Skeletal muscle tissue (tissue), 4 donors: ENCODE measurements around the gene FHIP1B. TPM values are rescaled to one million over a fixed set of nuclear protein-coding genes. Genes with fewer than 3 reads are reported as not detected.
A peak's percentile ranks its signal among the peaks of the same experiment; 100 is the strongest.
"Not testable (repeated sequence)": the region's sequence is repeated elsewhere in the genome, so short reads cannot be mapped to it uniquely, and the experiment has no call there.

Experiments used
- H3K27ac ChIP-seq: one replicate; pipeline ENCODE4 v1.7.0; 2013; ENCODE audit warnings: mild to moderate bottlenecking, low read depth, low read length, inconsistent platforms
- H3K27me3 ChIP-seq, 3 donors: one replicate each; pipeline ENCODE4 v1.7.0; 2013; ENCODE audit warnings: low read length in 3 of 3; ENCODE audit not compliant: control insufficient read depth in 3 of 3, insufficient read depth in 3 of 3
- H3K36me3 ChIP-seq, 3 donors: one replicate each; pipeline ENCODE4 v1.7.0; 2013; ENCODE audit warnings: low read length in 3 of 3; ENCODE audit not compliant: control insufficient read depth in 3 of 3, insufficient read depth in 3 of 3
- H3K4me1 ChIP-seq, 3 donors: one replicate each; pipeline ENCODE4 v1.7.0; 2013; ENCODE audit warnings: low read length in 3 of 3, mild to moderate bottlenecking in 3 of 3; ENCODE audit not compliant: control insufficient read depth in 3 of 3, insufficient read depth in 3 of 3
- H3K4me3 ChIP-seq, 3 donors: one replicate each; pipeline ENCODE4 v1.7.0; 2013; ENCODE audit warnings: low read length in 3 of 3
- H3K9ac ChIP-seq, 3 donors: one replicate each; pipeline ENCODE4 v1.7.0; 2013; ENCODE audit warnings: low read length in 3 of 3, mild to moderate bottlenecking in 3 of 3, moderate library complexity in 2 of 3, low read depth in 1 of 3
- H3K9me3 ChIP-seq, 3 donors: one replicate each; pipeline ENCODE4 v1.7.0; 2013; ENCODE audit warnings: low read length in 3 of 3; ENCODE audit not compliant: control insufficient read depth in 3 of 3
- total RNA-seq: library from RNA; depleted of rRNA; stranded (reverse); fragments of >200 nt; gene quantifications from one replicate; pipeline ENCODE4 v1.2.3, GENCODE V29; 2014
- donor health status: Osteomylitis.

The FHIP1B gene
- 8.9 TPM for total RNA-seq

DNA sequence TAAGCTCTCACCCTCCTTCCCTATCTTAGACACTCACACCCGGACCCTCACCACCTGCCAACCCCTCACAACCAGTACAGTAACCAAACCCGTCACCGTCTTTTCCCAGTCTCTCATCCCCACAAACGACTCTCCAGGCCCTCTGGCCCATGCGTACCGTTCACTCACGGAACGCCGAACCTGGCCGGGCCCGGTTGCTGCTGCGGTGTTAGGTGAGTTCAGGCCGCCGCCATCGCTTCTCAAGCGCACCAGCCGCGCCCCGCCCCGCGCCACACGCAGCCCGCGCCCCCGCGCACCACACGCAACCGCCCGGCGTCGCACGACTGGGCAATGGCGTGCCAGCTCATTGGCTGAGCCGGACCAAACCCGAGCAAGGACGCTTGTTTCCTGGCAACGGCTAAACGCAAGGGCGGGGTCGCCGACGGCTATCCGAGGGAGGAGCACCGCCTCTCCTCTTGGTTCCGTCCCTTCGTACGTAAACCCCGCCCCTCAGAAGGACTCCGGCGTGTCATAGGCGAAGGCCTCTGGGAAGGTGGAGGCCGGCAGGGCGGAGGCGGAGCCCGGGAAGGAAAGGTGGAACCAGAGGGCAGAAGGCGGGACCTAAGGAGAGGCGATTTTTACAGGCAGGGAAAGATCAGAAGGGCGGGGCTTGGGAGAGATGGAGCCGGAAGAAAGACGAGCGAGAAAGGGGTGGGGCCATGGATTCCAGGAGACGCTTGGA is at the start of gene FHIP1B:
FHIP1B (minus strand) TSS at position 250 of the 721 bp plus-strand sequence. CDS start 10,120 bp downstream, outside the sequence.
- no peaks in the 10 kb centered on the region for H3K27me3 ChIP-seq
- H3K9ac ChIP-seq, result peak within 1 kb of the TSS; percentile 88 to 94 (median 94)
- H3K36me3 ChIP-seq, result no peaks in the 10 kb centered on the region

DNA sequence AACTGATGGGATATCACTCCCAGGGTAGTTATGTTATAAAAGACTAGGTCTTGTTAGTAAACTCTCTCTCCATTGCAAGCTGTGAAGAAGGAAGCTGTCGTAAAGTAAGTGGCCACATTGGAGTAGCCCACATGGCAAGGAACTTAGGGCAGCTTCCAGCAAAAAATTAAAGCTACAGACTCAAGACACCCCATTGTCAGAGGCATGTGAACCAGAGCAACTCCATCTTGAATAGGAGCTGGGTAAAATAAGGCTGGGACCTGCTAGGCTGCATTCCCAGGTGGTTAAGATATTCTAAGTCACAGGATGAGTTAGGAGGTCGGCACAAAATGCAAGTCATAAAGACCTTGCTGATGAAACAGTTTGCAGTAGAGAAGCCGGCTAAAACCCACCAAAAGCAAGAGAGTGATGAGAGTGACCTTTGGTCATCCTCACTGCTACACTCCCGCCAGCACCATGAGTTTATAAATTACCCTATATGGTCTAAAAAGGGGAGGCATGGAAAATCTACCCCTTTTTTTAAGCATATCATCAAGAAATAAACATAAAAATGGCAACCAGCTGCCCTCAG is 49.1 kb upstream of the FHIP1B start:
- no peak overlapping the region for H3K4me3 ChIP-seq
- no peaks in the 10 kb centered on the region for H3K9me3 ChIP-seq
- no peaks in the 10 kb centered on the region for H3K4me1 ChIP-seq
- no peaks in the 10 kb centered on the region for H3K36me3 ChIP-seq
- no peak overlapping the region for H3K9ac ChIP-seq
- H3K27ac ChIP-seq, result no peak overlapping the region
- no peaks in the 10 kb centered on the region for H3K27me3 ChIP-seq

More for the DNA sequence above, at the start of gene FHIP1B:
- Histone ChIP-seq H3K4me1 (peaks cover 10 to 22% (median 12%) of the 10 kb centered on the region in 3 donors), H3K27ac (peak within 1 kb of the TSS; percentile 85), H3K4me3 (peak within 1 kb of the TSS; percentile 94 to 98 (median 96)), H3K9me3 (no peaks in the 10 kb centered on the region)

DNA sequence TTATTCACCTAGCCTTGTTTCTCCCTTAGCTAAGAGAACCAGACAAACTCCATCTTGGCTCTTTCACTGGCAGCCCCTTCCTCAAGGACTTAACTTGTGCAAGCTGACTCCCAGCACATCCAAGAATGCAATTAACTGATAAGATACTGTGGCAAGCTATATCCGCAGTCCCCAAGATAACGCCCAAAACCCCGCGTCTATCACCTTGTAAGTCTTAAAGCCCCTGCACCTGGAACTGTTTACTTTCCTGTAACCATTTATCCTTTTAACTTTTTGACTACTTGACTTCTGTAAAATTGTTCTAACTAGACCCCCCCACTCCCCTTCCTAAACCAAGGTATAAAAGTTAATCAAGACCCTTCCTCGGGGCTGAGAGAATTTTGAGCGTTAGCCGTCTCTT is 46.4 kb upstream of the FHIP1B start:
- not testable (repeated sequence) for H3K27me3 ChIP-seq, H3K27ac ChIP-seq, H3K36me3 ChIP-seq, H3K4me3 ChIP-seq, H3K4me1 ChIP-seq, H3K9ac ChIP-seq, H3K9me3 ChIP-seq

DNA sequence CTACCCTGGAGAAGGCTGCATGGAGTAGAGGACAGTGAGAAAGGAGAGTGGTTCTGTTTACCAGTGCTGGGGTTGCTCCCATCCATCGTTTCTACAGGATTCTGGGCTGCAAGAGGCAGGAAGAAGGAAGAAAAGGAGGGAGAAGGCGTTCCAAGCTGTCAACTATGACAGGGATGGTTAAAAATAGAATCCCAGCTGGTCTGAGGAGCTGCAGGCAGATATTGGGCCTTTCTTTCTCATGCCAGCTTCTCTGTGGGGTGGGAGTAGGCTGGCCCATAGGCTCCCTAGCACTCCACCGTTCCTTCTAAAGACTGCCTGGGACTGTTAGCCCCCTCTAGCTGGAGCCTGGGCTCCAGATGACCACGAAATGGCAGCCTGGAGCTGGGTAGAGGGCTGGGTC is 38.8 kb upstream of the FHIP1B start:
- H3K4me1 ChIP-seq, result peaks cover 21 to 23% (median 22%) of the 10 kb centered on the region in 3 donors
- no peaks in the 10 kb centered on the region for H3K27me3 ChIP-seq
- H3K4me3 ChIP-seq, result peak overlapping the region in 1 of 3 donors; percentile 31
- H3K9ac ChIP-seq, result no peak overlapping the region
- no peaks in the 10 kb centered on the region for H3K9me3 ChIP-seq
- no peaks in the 10 kb centered on the region for H3K36me3 ChIP-seq
- peak overlapping the region; percentile 21 for H3K27ac ChIP-seq

DNA sequence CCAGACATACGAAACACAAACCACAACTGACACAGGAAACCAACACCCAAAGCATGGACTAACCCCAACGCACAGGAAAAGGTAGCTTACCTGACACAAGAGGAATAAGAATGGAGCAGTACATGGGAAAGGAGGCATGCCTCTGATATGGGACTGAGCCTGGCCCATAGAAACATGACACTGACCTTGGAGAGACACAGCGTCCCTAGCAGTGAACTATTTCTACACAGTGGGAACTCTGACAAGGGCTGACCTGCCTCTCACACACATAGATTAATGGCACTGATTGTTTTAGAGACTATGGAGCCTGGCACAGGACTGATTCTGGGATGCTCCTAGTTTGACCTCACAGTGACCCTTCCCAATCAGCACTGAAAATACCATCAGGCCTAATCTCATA is 37.2 kb upstream of the FHIP1B start:
- Histone ChIP-seq H3K9me3 (no peaks in the 10 kb centered on the region), H3K27me3 (no peaks in the 10 kb centered on the region), H3K4me3 (no peak overlapping the region), H3K36me3 (no peaks in the 10 kb centered on the region), H3K27ac (no peak overlapping the region), H3K4me1 (peaks cover 21 to 23% (median 22%) of the 10 kb centered on the region in 3 donors), H3K9ac (peak overlapping the region in 1 of 3 donors; percentile 55)

DNA sequence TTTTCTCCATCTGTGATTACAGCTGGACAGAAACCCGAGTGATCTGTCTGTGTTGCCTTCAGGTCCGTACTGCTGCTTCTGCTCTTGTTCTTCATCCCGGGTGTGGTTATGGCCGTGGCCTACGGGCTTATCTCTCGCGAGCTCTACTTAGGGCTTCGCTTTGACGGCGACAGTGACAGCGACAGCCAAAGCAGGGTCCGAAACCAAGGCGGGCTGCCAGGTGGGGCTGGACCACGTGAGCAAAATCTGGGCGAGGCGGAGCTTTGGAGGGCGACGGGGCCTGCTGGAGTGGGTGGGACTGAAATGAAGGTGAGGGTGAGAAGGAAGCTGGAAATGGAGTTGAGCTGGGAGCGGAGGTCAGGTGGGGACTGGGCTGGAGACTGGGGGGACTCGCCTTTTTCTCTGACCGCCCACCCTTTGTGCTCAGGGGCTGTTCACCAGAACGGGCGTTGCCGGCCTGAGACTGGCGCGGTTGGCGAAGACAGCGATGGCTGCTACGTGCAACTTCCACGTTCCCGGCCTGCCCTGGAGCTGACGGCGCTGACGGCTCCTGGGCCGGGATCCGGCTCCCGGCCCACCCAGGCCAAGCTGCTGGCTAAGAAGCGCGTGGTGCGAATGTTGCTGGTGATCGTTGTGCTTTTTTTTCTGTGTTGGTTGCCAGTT is 36.3 kb upstream of the FHIP1B start:
- Histone ChIP-seq H3K9ac (no peak overlapping the region), H3K27ac (no peak overlapping the region), H3K36me3 (no peaks in the 10 kb centered on the region), H3K27me3 (no peaks in the 10 kb centered on the region), H3K4me1 (peaks cover 21 to 23% (median 22%) of the 10 kb centered on the region in 3 donors), H3K4me3 (no peak overlapping the region), H3K9me3 (no peaks in the 10 kb centered on the region)

DNA sequence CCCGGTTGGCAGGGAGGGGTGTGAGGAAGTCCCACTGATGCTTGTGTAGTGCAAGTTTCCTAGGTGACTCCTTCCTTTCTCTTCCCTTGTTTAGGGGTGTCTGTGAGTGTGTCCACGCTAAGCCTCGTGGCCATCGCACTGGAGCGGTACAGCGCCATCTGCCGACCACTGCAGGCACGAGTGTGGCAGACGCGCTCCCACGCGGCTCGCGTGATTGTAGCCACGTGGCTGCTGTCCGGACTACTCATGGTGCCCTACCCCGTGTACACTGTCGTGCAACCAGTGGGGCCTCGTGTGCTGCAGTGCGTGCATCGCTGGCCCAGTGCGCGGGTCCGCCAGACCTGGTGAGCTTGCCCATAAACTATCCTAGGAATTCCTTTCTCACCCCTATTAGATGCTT is 35.6 kb upstream of the FHIP1B start:
- H3K36me3 ChIP-seq, result no peaks in the 10 kb centered on the region
- no peaks in the 10 kb centered on the region for H3K9me3 ChIP-seq
- no peak overlapping the region for H3K27ac ChIP-seq
- no peaks in the 10 kb centered on the region for H3K27me3 ChIP-seq
- no peak overlapping the region for H3K4me3 ChIP-seq
- H3K9ac ChIP-seq, result no peak overlapping the region
- peaks cover 21 to 23% (median 22%) of the 10 kb centered on the region in 3 donors for H3K4me1 ChIP-seq

DNA sequence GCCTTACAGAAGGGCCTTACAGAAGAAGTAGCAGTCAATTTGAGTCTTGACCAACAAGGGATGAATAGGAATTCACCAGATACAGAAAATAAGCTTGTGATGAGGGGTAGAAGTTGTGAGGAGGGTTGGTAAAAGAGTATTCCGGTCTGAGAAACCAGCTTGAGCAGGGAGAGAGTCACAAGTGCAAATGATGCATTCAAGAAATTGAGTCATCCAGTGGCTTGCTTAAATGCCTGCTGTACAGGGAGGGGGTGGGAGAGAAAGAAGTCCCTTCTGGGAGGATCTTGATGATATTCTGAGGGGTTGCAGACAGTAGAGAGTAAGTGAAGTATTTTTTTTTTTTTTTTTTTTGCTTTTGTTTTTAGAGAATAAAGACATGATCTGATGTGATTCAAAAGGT is 34.4 kb upstream of the FHIP1B start:
- no peaks in the 10 kb centered on the region for H3K36me3 ChIP-seq
- peaks cover 21 to 23% (median 22%) of the 10 kb centered on the region in 3 donors for H3K4me1 ChIP-seq

DNA sequence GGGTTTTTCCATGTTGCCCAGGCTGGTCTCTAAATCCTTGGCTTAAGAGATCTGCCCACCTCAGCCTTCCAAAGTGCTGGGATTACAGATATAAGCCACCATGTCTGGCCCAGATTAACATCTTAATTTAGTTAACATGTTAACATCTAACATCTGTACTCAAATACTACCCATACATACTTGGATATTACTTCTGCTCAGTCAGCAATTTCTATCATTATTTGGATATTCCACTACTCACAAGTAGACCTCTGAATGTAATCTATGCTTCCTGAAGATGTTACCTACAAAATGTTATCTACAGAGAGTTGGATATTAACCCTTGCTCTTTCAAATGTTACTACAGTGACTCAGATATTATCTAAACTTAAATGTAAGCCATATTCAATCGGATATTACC is 29.2 kb upstream of the FHIP1B start:
- H3K9ac ChIP-seq, result no peak overlapping the region
- H3K36me3 ChIP-seq, result no peaks in the 10 kb centered on the region
- H3K4me1 ChIP-seq, result peaks cover 11 to 13% (median 11%) of the 10 kb centered on the region in 3 donors
- peaks cover 20 to 26% (median 26%) of the 10 kb centered on the region in 3 donors for H3K27me3 ChIP-seq
- no peak overlapping the region for H3K4me3 ChIP-seq
- no peak overlapping the region for H3K27ac ChIP-seq
- H3K9me3 ChIP-seq, result no peaks in the 10 kb centered on the region

More for the DNA sequence above, 34.4 kb upstream of the FHIP1B start:
- Histone ChIP-seq H3K9me3 (no peaks in the 10 kb centered on the region), H3K9ac (no peak overlapping the region), H3K27me3 (peaks cover 0 to 5% (median 4%) of the 10 kb centered on the region in 3 donors), H3K27ac (no peak overlapping the region), H3K4me3 (no peak overlapping the region)

DNA sequence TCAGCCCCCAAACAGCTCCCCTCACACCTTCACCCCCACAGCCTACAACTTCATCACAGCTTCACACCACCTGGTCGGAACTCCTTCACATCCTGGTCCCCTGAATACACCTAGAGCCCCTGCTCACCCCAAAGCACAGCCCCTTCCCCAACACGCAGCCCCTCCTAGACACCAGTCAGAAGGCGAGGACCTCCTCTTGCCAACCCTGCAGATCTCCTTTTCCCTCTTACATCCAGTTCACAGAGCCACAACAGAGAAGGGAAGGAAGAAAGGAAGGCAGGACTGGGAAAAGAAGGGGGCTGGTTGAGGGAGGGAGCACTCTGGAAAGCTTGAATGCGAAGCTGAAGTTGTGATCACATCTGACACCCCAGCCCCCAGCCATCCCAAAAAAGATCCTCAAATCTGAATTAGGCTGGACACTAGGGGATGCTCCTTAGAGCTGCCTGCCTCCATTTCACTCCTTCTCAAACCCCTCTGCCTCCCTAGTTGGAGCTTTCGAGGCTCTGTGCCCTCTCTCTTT is 25.8 kb upstream of the FHIP1B start:
- no peak overlapping the region for H3K9ac ChIP-seq
- H3K4me1 ChIP-seq, result peaks cover 13 to 15% (median 13%) of the 10 kb centered on the region in 3 donors
- peaks cover 35 to 43% (median 41%) of the 10 kb centered on the region in 3 donors for H3K27me3 ChIP-seq
- H3K36me3 ChIP-seq, result no peaks in the 10 kb centered on the region
- H3K9me3 ChIP-seq, result no peaks in the 10 kb centered on the region
- H3K4me3 ChIP-seq, result no peak overlapping the region
- no peak overlapping the region for H3K27ac ChIP-seq
